Adrenal gland (tissue), 5 donors: ENCODE data around the gene FUNDC1.
"Not testable (repeated sequence)": the region's sequence is repeated elsewhere in the genome, so short reads cannot be mapped to it uniquely, and the experiment has no call there.

ENCODE experiments used
- CTCF ChIP-seq, 6 experiments: fragments of 450-650 bp in 4 of 6; fragments of 200-600 bp in 2 of 6; sonication (generic) in 1 of 6; IDR thresholded peaks; 1 replicate in 5 of 6; 2 replicates in 1 of 6; pipeline versions ENCODE4 v1.5.1 to v1.8.0; 2016 to 2021; ENCODE audit warnings: antibody characterized with exemption in 6 of 6, mild to moderate bottlenecking in 2 of 6, moderate library complexity in 1 of 6
- POLR2A ChIP-seq, 2 donors: fragments of 450-650 bp; IDR thresholded peaks; one replicate each; pipeline ENCODE4 v1.6.1; 2017; ENCODE audit warnings: antibody characterized with exemption in 2 of 2, mild to moderate bottlenecking in 2 of 2, moderate library complexity in 1 of 2
- donor health status: DM: no; HTN: no; CAD: no.

- not testable (repeated sequence) for TF ChIP-seq POLR2A, CTCF (IDR thresholded peaks at IDR 0.05)
These were observed 2.8 kb upstream of the FUNDC1 start for GRCh38 chrX:44545454-44545853.
